ENCODE results near the gene WNK2. TPM values are rescaled to one million over a fixed set of nuclear protein-coding genes. Genes with fewer than 3 reads are reported as not detected.

The WNK2 gene
- total and polyA plus RNA-seq, 2 of the 4 experiments (the other 2 are of a cell fraction) = not detected

DNA sequence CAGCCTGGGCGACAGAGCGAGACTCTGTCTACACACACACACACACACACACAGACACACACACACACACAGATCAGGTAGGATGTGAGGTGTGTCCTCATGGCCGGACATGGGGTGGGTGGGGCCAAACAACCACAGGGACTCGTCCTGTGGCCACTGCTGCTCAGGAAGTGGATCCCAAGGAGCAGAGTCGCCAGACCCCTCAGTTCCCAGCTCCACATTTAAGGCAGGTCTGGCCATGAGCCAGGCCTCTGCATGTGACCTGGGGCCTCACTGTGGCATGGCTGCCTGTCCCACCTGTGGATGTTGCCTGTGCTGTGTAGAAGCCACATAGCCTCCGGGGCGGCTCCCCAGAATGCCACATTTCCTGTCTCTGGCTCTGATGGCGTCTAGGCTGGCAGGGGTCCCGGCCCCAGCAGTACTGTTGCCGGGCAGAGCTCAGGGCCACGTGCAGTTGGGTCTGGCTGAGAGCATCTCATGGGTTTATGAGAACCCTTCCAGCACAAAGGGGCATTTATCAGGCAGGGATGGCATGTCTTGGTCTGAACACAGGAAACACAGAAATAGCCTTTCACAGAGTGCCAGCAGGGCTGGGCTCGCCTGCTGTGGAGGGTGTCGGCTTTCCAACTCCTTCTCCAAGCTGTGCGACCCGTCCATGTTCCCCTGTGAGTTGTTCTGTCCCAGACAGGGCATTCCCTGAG, 40.0 kb upstream of the WNK2 start:
- Histone ChIP-seq H4K20me1 (ENCODE audit: insufficient read depth, low read length) (no peaks in the 10 kb centered on the region), H2AK9ac (replicated peaks; ENCODE audit: low read depth, low read length, poor library complexity) (no peak overlapping the region), H4K5ac (ENCODE audit: low read depth, low read length) (no peak overlapping the region), H3K18ac (ENCODE audit: low read depth, low read length) (no peak overlapping the region), H2BK120ac (ENCODE audit: low read depth, low read length) (no peak overlapping the region), H3K4me1 (ENCODE audit: control insufficient read depth, insufficient read depth, low read length) (peaks cover 9% of the 10 kb centered on the region), H3K9ac (ENCODE audit: low read depth, low read length) (no peak overlapping the region), H3K9me3 (ENCODE audit: control insufficient read depth, insufficient read depth, low read length) (peaks cover 4% of the 10 kb centered on the region), H3K9me1 (ENCODE audit: insufficient read depth, low read length) (no peaks in the 10 kb centered on the region; the same call in 1 of the 2 replicates), H3K4me2 (ENCODE audit: low read depth, low read length) (no peak overlapping the region), H3K79me1 (ENCODE audit: low read depth in 1 of 2, low read length in 2 of 2) (no peaks in the 10 kb centered on the region), H3K36me3 (ENCODE audit: control insufficient read depth, insufficient read depth, low read length) (no peaks in the 10 kb centered on the region), H3K4me3 (ENCODE audit: insufficient read depth, low read depth, low read length) (no peak overlapping the region), H3K27me3 (ENCODE audit: control insufficient read depth, insufficient read depth, low read length) (no peaks in the 10 kb centered on the region), H2BK20ac (ENCODE audit: low read depth, low read length) (0 out of 2 replicates have a peak overlapping the region, but pooled peaks have one; percentile 6), H3K4ac (ENCODE audit: low read depth, low read length) (no peak overlapping the region; the same call in 1 of the 2 replicates), H3K14ac (replicated peaks; ENCODE audit: low read depth, low read length) (no peak overlapping the region), H2AK5ac (ENCODE audit: low read depth, low read length) (peak overlapping the region; percentile 50; the same call in 1 of the 2 replicates), H2BK5ac (ENCODE audit: low read depth, low read length, poor library complexity, severe bottlenecking) (no peak overlapping the region), H2BK15ac (ENCODE audit: low read depth, low read length) (no peak overlapping the region), H3K27ac (ENCODE audit: insufficient read depth, low read length) (no peak overlapping the region), H2AFZ (replicated peaks; ENCODE audit: low read length, poor library complexity) (peak overlapping the region; percentile 80), H3K23ac (ENCODE audit: low read depth, low read length) (0 out of 2 replicates have a peak overlapping the region, but pooled peaks have one; percentile 2), H4K91ac (ENCODE audit: insufficient read depth, low read depth, low read length) (no peak overlapping the region), H4K8ac (ENCODE audit: low read depth in 2 of 2, low read length in 2 of 2) (no peak overlapping the region), H3K56ac (ENCODE audit: extremely low read depth, insufficient read depth, low read length) (no peak overlapping the region; the same call in 1 of the 2 replicates)
- CTCF ChIA-PET = no interaction called here
- DNase-seq (no peak), ATAC-seq (ENCODE audit: low read depth) (peak; percentile 25)
- intact Hi-C loops (cut with micrococcal nuclease) (no loop called here), in situ Hi-C loops (cut with MboI; ENCODE audit: low sequenced_read_pairs) (no loop called here), dilution Hi-C loops (cut with HindIII; ENCODE audit: low sequenced_read_pairs, unreplicated experiment) (no loop called here)
- no TSS peak for BruUV-seq (replicated peaks)
- POLR2A ChIA-PET (ENCODE audit: unreplicated experiment) = interaction anchor here (1.2 kb wide), 1 partner anchor 10 kb away, joined by 3 read pairs; the partner anchor contains the start of gene NINJ1
- TF ChIP-seq CEBPB (IDR thresholded peaks at IDR 0.05; ENCODE audit: low read depth, low read length) = no peak
- TF ChIP-seq FOS (IDR thresholded peaks at IDR 0.05; ENCODE audit: low read depth, low read length) = no peak
- TF ChIP-seq MAZ (IDR thresholded peaks at IDR 0.05; ENCODE audit: borderline replicate concordance, low read depth, low read length) = no peak
- TF ChIP-seq MXI1 (IDR thresholded peaks at IDR 0.05; ENCODE audit: borderline replicate concordance, low read depth, low read length) = no peak
- no peak for TF ChIP-seq CHD1 (IDR thresholded peaks at IDR 0.05; ENCODE audit: low read depth, low read length)
- TF ChIP-seq SMC3 (IDR thresholded peaks at IDR 0.05; ENCODE audit: low read depth, low read length) = no peak
- no peak for TF ChIP-seq NFE2L2 (IDR thresholded peaks at IDR 0.05; ENCODE audit: low read depth, low read length)
- no peak for TF ChIP-seq RFX5 (IDR thresholded peaks at IDR 0.05; ENCODE audit: low read depth, low read length)
- TF ChIP-seq, protein P1, sequence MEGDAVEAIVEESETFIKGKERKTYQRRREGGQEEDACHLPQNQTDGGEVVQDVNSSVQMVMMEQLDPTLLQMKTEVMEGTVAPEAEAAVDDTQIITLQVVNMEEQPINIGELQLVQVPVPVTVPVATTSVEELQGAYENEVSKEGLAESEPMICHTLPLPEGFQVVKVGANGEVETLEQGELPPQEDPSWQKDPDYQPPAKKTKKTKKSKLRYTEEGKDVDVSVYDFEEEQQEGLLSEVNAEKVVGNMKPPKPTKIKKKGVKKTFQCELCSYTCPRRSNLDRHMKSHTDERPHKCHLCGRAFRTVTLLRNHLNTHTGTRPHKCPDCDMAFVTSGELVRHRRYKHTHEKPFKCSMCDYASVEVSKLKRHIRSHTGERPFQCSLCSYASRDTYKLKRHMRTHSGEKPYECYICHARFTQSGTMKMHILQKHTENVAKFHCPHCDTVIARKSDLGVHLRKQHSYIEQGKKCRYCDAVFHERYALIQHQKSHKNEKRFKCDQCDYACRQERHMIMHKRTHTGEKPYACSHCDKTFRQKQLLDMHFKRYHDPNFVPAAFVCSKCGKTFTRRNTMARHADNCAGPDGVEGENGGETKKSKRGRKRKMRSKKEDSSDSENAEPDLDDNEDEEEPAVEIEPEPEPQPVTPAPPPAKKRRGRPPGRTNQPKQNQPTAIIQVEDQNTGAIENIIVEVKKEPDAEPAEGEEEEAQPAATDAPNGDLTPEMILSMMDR (conservative IDR thresholded peaks at IDR 0.05; ENCODE audit: low read depth, low read length) = no peak
- TF ChIP-seq RCOR1 (IDR thresholded peaks at IDR 0.05; ENCODE audit: insufficient replicate concordance, low read length) = no peak
- TF ChIP-seq, protein P2, sequence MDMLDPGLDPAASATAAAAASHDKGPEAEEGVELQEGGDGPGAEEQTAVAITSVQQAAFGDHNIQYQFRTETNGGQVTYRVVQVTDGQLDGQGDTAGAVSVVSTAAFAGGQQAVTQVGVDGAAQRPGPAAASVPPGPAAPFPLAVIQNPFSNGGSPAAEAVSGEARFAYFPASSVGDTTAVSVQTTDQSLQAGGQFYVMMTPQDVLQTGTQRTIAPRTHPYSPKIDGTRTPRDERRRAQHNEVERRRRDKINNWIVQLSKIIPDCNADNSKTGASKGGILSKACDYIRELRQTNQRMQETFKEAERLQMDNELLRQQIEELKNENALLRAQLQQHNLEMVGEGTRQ (IDR thresholded peaks at IDR 0.05; ENCODE audit: low read depth, low read length) = no peak
- WGBS, 2 experiments (ENCODE audit: extremely low coverage in 2 of 2, insufficient read length in 1 of 2) = 40% methylated on average over 1 of the region's 15 CpGs; no CpG with 5 or more reads in 1 of the 2 experiments

Data from IMR-90 (cell line).